ENCODE results near the gene ENKUR.

Gene ENKUR

DNA sequence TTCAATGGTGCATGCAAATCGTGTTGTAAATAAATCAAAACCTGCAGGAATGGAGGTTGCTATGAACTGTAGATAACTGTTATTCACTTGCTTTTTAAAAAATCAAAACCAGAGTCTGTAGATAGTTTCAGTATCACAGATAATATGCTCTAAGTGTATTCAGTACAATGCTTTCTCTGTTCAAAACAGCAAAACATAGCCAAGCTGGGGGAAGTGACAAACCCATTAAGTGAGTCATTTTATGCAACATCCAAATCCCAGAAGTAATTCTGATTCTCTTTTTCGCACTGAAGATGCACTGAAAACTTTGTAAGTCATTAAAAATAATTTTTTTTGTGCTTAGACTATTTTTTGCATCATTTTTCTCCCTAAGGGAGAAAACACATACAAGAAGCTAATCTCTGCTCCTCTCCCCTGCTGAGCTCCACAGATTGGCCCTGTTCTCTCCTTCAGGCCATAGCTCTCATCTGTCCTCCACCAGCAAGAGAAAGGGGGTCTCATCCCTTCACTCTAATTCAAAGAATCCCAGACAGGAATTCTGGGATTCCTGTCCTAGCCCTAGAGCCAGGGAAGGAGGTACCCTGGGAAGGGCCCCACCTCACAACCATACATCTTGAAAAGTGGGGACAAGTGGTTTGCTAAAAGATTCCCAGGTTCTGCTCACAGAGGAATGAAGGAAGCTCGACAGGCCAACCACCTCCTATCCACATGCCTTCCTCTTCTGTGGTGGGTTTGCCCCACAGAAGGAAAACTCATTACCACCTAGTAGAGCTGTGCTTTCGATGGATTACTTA is 68.5 kb downstream of the ENKUR start:
- DNase-seq (ENCODE audit: low read depth) = no peak

DNA sequence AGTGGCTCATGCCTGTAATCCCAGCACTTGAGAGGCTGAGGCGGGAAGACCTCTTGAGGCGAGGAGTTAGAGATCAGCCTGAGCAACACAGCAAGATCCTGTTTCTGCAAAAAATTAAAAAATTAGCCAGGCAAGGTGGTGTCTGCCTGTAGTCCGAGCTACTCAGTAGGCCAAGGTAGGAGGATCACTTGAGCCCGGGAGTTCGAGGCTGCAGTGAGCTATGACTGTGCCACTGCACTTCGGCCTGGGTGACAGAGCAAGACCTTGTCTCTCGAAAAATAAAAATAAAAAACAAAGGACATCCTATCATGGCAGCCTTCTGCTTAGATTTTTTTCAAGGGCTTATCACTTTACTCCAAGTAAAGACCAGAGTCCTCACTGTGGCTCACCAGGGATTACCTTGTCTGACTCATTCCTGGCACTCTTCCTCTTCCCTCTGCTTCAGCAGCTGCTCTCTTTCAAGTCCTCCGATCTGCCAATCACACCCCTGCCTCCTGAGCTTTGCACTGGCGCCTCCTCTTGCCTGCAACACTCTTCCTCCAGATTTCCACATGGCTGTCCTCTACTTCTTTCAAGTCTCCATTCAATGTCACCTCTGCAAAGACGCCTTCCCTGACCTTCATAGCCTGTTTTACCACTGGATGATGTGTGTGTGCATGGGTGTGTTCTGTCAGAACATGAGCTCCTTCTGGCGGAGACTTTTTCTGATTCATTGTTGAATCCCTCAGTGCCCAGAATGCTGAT is 71.3 kb downstream of the ENKUR start:
- DNase-seq (ENCODE audit: low read depth) = no peak

DNA sequence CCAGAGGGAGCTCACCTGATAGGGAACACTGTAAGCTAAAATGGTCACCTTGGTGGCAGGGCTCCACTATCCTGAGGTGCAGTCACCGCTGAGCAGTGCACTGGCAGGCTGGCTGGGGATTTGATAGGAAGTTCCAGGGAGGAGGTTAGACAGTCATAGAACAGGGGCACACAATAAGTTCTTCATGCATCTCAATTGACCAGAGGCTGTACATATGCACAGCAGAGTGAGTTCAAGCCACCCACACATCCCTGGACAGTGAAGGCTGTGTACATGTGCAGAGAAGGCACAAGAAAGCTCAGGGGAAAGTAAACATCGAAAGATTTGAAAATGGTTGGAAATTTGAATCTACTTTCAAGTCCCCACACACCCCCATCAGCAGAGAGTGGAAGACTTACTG is 77.4 kb downstream of the ENKUR start:
- no peak for DNase-seq (ENCODE audit: low read depth)

DNA sequence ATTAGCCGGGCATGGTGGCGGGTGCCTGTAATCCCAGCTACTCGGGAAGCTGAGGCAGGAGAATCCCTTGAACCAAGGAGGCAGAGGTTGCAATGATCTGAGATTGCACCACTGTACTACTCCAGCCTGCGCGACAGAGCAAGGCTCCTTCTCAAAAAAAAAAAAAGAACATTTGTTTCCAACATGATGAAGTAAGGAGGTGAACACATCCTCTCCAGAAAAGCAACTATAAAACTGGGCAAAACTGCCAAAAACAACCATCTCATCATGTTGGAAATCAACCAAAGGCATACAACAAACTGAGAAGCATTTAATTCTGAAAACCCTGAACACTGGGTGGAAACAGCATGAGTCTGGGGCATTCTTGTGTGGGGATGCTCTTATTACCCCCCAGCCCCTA is 77.9 kb downstream of the ENKUR start:
- DNase-seq (ENCODE audit: low read depth) = no peak

DNA sequence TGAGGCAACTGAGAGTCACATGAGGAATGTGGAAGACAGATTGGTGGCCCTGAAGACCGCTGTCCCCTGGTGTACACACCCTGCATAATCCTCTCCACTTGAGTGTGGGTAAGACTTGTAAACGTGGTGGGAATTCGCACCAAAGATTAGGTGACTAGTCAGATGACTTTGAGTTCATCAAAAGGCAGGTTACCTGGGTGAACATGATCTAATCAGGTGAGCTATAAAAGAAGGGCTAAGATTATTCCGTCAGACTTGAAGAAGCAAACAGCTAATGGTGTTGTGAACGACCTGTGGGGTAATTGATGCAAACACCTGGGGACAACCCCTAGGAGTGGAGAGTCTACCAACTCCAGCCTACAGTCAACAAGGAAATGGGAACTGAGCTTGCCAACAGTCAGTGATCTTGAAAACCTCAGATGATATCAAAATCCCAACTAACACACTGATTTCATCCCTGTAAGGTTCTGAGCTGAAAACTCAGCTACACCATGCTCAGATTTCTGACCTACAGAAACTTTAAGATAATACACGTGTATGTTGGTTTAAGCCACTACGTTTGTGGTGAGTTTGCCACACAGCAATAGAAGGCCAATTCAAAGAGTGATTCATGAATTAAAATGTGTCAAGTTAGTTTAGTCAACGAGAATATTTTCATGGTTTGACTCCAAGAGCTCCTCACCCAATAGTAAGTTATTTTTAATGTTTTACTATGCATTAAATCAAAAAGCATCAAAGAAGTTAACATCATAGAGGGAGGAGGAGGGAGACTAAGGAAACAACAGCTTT is 80.3 kb downstream of the ENKUR start:
- no peak for DNase-seq (ENCODE audit: low read depth)
